HG03565 (cell line): ENCODE measurements around the gene LPIN1.
"Not testable (repeated sequence)": the region's sequence is repeated elsewhere in the genome, so short reads cannot be mapped to it uniquely, and the experiment has no call there.

Source experiments
- ATAC-seq: cut with Tn5 transposase; IDR thresholded peaks from one replicate; pipeline ENCODE4 v1.9.1; 2021; ENCODE audit warnings: mild to moderate bottlenecking, moderate library complexity; ENCODE audit not compliant: unreplicated experiment

Gene LPIN1

DNA sequence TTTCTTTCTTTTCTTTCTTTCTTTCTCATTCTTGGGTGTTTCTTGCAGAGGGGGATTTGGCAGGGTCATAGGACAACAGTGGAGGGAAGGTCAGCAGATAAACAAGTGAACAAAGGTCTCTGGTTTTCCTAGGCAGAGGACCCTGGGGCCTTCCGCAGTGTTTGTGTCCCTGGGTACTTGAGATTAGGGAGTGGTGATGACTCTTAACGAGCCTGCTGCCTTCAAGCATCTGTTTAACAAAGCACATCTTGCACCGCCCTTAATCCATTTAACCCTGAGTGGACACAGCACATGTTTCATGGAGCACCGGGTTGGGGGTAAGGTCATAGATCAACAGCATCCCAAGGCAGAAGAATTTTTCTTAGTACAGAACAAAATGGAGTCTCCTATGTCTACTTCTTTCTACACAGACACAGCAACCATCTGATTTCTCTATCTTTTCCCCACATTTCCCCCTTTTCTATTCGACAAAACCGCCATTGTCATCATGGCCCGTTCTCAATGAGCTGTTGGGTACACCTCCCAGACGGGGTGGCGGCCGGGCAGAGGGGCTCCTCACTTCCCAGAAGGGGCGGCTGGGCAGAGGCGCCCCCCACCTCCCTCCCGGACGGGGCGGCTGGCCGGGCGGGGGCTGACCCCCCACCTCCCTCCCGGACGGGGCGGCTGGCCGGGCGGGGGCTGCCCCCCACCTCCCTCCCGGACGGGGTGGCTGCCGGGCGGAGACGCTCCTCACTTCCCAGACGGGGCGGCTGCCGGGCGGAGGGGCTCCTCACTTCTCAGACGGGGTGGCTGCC, 12.9 kb downstream of the LPIN1 start:
- ATAC-seq = not testable (repeated sequence)

DNA sequence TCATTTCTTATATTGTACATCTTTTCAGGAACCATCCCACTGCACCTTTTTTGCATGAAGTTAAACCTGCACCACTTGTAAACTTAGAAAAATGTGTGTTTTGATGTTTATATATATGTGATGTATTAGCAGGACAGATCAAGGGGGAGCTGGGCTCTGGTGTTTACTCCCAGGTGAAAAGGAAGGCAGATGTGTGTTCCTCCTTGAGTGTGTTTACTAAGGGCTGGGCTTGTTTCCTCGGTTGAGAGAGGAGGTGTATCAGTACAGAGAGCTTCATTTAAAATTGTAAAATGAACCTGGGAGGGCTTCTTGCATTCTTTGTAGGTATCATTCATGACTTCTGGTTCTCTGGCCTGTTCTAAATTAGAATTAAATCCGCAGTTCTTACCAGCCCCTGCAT, 14.8 kb downstream of the LPIN1 start:
- no peak for ATAC-seq

DNA sequence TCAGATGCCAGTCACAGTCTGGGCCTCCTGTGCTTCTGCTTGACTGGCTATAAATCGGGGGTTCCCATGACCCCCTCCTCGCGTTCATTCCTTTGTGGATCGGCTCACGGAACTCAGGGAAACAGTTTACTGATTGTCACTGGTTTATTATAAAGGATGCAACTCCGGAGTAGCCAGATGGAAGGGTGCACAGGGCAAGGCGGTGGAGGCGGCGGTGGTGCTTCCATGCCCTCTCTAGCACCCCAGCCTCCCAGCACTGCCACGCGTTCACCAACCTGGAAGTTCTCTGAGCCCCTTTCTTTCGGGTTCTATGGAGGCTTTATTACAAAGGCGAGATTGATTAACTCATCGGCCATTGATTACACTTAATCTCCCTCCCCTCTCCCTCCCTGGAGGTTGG, 15.6 kb downstream of the LPIN1 start:
- ATAC-seq = no peak

DNA sequence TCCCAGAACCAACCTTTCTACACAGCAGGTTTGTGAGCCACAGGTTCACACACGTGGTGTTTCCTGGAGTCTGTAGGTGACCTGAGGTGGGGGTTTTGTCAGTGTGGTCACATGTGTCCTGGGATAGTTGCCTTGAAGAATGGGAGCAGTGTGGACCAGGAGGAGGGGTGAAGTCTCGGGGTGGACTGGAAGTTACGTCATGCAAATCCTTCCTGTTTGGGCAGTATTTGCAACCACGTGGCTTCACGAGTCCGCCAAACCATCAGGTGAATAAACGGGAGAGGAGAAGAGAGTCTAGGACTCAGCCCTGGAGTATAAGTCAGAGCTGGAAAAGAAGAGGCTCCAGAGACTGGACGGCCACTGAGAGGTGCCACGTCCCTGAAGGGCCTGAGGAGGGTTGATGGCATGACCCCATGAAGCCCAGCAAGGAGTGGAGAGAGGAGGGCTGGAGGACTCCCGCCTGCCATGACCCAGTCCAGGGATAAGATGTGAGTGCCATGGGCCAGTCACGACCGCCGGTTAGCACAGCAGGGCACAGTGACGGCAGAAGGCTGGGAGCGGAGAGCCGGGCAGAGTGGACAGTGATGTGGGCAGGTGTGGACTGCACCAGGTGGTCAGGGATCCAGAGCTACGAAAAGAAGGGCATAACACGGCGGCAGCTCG, 16.5 kb downstream of the LPIN1 start:
- no peak for ATAC-seq

GRCh38 chr2:11764359-11764758, 17.9 kb downstream of the LPIN1 start:
- no peak for ATAC-seq

- no peak for ATAC-seq
These were observed 18.5 kb downstream of the LPIN1 start for GRCh38 chr2:11764920-11765319.

DNA sequence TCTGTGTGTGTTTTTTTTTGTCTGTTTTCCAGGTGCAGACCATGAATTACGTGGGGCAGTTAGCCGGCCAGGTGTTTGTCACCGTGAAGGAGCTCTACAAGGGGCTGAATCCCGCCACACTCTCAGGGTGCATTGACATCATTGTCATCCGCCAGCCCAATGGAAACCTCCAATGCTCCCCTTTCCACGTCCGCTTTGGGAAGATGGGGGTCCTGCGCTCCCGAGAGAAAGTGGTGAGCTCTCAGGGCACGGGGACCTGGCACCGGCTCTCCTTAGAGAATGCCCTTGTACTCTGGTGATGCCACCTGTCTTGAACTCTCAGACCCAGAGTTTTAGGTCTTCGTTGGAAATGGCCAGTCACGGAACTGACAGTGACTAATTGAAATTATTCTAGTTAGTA, 19.1 kb downstream of the LPIN1 start:
- ATAC-seq = no peak

GRCh38 chr2:11766016-11766415, 19.6 kb downstream of the LPIN1 start:
- no peak for ATAC-seq

DNA sequence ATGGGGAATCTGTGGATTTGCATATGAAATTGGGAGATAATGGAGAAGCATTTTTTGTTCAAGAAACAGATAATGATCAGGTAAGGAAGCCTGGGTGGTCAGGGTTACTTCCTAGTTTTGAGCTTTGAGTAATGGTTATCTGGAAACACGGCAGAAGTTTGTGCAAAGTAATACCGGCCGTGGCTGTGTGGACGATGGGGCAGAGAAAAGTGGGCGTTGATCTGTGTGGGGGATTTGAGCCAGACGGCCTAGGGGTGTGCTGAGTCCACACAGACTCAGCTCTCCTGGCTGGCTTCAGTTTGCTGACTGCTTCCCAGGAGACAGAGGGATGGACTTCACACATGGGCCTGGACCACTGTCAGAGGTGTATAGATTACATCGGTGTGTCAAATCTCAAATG, 21.3 kb downstream of the LPIN1 start:
- ATAC-seq = no peak

GRCh38 chr2:11768946-11769345, 22.5 kb downstream of the LPIN1 start:
- no peak for ATAC-seq

DNA sequence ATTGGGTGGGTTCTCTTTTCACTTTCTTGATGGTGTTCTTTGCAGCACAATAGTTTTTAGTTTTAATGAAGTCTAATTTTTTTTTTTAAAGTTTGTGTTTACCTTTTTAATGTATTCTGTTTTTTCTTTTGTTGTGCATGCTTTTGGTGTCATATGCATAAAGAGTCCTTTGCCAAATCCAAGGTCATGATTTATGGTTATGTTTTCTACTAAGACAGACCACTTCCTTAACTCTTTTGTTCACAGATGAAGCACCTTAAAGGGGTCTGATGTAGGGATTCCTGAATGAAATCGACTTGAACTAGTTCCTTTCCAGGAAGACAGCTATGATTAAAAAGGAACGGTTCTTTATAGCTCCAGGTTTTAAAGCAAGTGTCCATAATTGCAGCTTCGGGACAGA, 23.1 kb downstream of the LPIN1 start:
- ATAC-seq = no peak

- ATAC-seq = no peak
These were observed 24.2 kb downstream of the LPIN1 start for GRCh38 chr2:11770531-11771188.

- no peak for ATAC-seq
These were observed 25.7 kb downstream of the LPIN1 start for GRCh38 chr2:11771971-11772615.

GRCh38 chr2:11773111-11773510, 26.7 kb downstream of the LPIN1 start:
- ATAC-seq = no peak

- ATAC-seq = no peak
These were observed 27.5 kb downstream of the LPIN1 start for GRCh38 chr2:11773747-11774525.

DNA sequence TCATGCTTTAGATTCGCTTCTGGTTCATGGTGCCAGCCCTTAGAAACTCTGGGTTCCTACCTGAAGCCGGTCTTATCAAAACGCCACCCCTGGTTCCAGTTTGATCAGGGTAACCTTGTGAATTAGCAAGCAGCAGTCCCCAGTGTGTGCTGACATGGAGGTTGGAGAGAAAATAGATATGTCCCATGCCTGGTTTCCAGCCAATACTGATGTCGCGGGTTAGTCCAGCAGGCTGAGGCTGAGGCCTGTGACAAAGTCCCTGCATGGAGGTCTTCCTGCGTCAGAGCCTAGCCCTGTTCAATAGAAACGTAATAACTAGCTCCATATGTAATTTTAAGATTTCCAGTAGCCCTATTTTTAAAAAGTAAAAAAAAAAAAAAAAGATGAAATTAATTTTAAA, 28.2 kb downstream of the LPIN1 start:
- no peak for ATAC-seq

GRCh38 chr2:11775384-11775783, 29.0 kb downstream of the LPIN1 start:
- peak; percentile 81 for ATAC-seq

DNA sequence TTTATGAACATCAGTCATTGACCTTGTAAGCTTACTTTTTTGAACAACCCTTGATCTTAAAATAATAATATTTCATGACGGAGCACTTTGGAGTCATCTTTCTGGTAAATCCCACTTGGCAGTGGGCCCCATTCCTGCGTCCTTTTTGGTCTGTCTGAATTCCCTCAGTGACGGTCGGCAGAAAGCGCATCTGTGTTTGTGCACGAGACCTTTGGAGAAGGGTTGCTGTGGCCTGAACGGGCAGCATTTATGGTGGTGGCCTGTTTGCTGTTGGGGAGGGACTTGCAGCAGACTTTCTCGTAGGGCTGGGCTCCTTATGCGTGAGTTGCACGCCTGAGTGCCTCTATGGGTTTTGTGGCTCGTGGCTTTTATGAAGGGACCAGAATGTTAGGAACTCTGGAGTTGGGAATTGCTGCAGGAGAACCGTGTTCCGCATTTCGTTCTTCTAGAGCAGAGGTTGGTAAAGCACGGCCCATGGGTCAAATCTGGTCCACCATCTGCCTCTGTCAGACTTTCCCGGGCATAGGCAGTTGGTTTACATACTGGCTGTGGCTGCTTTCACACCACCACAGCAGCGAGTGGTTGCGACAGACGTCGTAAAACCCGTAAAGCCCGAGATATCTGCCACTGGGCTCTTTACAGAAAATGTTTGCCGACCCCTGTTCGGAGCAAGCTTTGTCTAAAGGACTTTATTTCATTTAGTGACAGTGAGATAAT, 30.8 kb downstream of the LPIN1 start:
- no peak for ATAC-seq

DNA sequence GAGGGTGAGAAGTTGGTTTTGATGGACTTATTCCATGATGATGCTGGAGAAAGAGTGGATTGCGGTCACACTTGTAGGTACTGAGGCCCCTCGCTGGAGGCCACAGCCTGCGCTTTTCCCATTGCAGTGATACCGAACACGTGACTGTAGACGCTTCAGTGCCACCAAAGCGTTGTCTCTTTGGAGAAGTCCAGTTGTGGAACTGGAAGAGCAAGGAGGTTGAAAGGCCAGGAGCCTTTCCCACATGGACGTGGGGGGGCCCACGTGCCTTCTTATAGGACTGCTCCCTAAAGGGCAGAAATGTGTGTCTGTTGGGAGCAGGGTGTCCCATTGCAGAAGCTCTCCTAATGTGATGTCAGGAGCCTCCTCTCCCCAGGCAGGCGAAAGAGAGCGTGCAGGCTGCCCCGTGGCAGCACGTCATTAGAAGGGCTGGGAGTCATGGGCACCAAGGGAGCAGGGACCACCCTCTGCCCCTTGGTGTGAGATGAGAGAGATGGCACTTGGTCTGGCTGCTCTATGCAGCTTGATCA, 31.5 kb downstream of the LPIN1 start:
- ATAC-seq = no peak

GRCh38 chr2:11778416-11778815, 32.0 kb downstream of the LPIN1 start:
- no peak for ATAC-seq
